Left ventricle myocardium inferior (tissue), 1 donor: Measurements from ENCODE around the gene IMPA2. TPM values are rescaled to one million over a fixed set of nuclear protein-coding genes. Genes with fewer than 3 reads are reported as not detected.
"Not testable (repeated sequence)": the region's sequence is repeated elsewhere in the genome, so short reads cannot be mapped to it uniquely, and the experiment has no call there.

ENCODE experiments used
- DNase-seq: peaks from one replicate; pipeline ENCODE4 v3.0.0-alpha.2; 2020
- H3K27ac ChIP-seq: fragments of 200-600 bp; replicated peaks from 2 replicates; pipeline ENCODE4 v1.8.0; 2021
- H3K27me3 ChIP-seq: fragments of 200-600 bp; 2 replicates; pipeline ENCODE4 v1.8.0; 2021; ENCODE audit warnings: low read depth
- H3K36me3 ChIP-seq: fragments of 200-600 bp; 2 replicates; pipeline ENCODE4 v1.8.0; 2021
- H3K4me1 ChIP-seq: fragments of 200-600 bp; 2 replicates; pipeline ENCODE4 v1.8.0; 2021
- H3K4me3 ChIP-seq: fragments of 200-600 bp; 2 replicates; pipeline ENCODE4 v1.8.0; 2021; ENCODE audit warnings: mild to moderate bottlenecking, moderate library complexity
- H3K9me3 ChIP-seq: fragments of 200-600 bp; replicated peaks from 2 replicates; pipeline ENCODE4 v1.8.0; 2021
- CTCF ChIP-seq: fragments of 200-600 bp; IDR thresholded peaks from 2 replicates; pipeline ENCODE4 v1.8.0; 2021; ENCODE audit warnings: antibody characterized with exemption, mild to moderate bottlenecking, borderline replicate concordance
- intact Hi-C: fragments of 100-400 bp; cut with micrococcal nuclease; formaldehyde crosslinking; loops from one replicate; pipeline ENCODE4 v1.11.0; 2022
- total RNA-seq: library from RNA; stranded (reverse); fragmentation: NEBNext Ultra II Directional; extraction: Animal tissue kit (Norgen Biotek cat#: 25700); gene quantifications from one replicate; pipeline ENCODE4 v1.2.1, GENCODE V29; 2021
- donor health status: DM: no; HTN: yes; CAD: no; lungs with severe emphysema.

IMPA2 gene
- total RNA-seq, 1 donor from 2014 or later = 51.5 TPM

- Histone ChIP-seq H3K36me3 (no peaks in the 10 kb centered on the region), H3K4me1 (peaks cover 23% of the 10 kb centered on the region), H3K27me3 (no peaks in the 10 kb centered on the region), H3K9me3 (no peaks in the 10 kb centered on the region), H3K27ac (no peak overlapping the region), H3K4me3 (no peak overlapping the region)
- DNase-seq = no peak
- intact Hi-C loops = no loop called here
- no peak for TF ChIP-seq CTCF
Observed at GRCh38 chr18:11944252-11944651, 37.1 kb upstream of the IMPA2 start.

- no peak for TF ChIP-seq CTCF
- Histone ChIP-seq H3K36me3 (no peaks in the 10 kb centered on the region), H3K4me1 (peaks cover 23% of the 10 kb centered on the region), H3K27me3 (no peaks in the 10 kb centered on the region), H3K27ac (no peak overlapping the region), H3K4me3 (no peak overlapping the region), H3K9me3 (no peaks in the 10 kb centered on the region)
- intact Hi-C loops = no loop called here
- no peak for DNase-seq
Observed at GRCh38 chr18:11944786-11945185, 36.5 kb upstream of the IMPA2 start.

GRCh38 chr18:11945834-11946659 lies 35.3 kb upstream of the IMPA2 start:
- not testable (repeated sequence) for DNase-seq

GRCh38 chr18:11946756-11947155 lies 34.6 kb upstream of the IMPA2 start:
- DNase-seq = no peak
- TF ChIP-seq CTCF = no peak
- Histone ChIP-seq H3K4me1 (peaks cover 23% of the 10 kb centered on the region), H3K27ac (peak overlapping the region; percentile 98), H3K4me3 (peak overlapping the region; percentile 73), H3K9me3 (no peaks in the 10 kb centered on the region), H3K36me3 (no peaks in the 10 kb centered on the region), H3K27me3 (no peaks in the 10 kb centered on the region)
- intact Hi-C loops = no loop called here

More at GRCh38 chr18:11945834-11946659, 35.3 kb upstream of the IMPA2 start:
- peak overlapping the region; percentile 98 for H3K27ac ChIP-seq
- H3K27me3 ChIP-seq, H3K9me3 ChIP-seq, H3K36me3 ChIP-seq, intact Hi-C loops: not testable (repeated sequence)
- H3K4me3 ChIP-seq = peak overlapping the region; percentile 73
- peaks cover 23% of the 10 kb centered on the region for H3K4me1 ChIP-seq

GRCh38 chr18:11947214-11948191 lies 33.8 kb upstream of the IMPA2 start:
- no peak for TF ChIP-seq CTCF
- intact Hi-C loops = no loop called here
- peaks cover 23% of the 10 kb centered on the region for H3K4me1 ChIP-seq

More at GRCh38 chr18:11947214-11948191, 33.8 kb upstream of the IMPA2 start:
- Histone ChIP-seq H3K4me3 (peak overlapping the region; percentile 73), H3K27ac (peak overlapping the region; percentile 98), H3K36me3 (no peaks in the 10 kb centered on the region), H3K27me3 (no peaks in the 10 kb centered on the region), H3K9me3 (no peaks in the 10 kb centered on the region)
- peak; percentile 95 for DNase-seq
